ENCODE results near the gene EIF3F. TPM values are rescaled to one million over a fixed set of nuclear protein-coding genes. Genes with fewer than 3 reads are reported as not detected.

Gene EIF3F
- total and polyA plus RNA-seq, 2 of the 8 experiments (the other 6 are each of a cell fraction or from before 2014, with no cell fraction given), result 222 to 388 TPM

GRCh38 chr11:8030526-8031247 lies 43.5 kb downstream of the EIF3F start (continued):
- TF ChIP-seq HDAC6 (IDR thresholded peaks at IDR 0.05; ENCODE audit: low read depth, low read length), result no peak
- no peak for TF ChIP-seq JUND (IDR thresholded peaks at IDR 0.05; ENCODE audit: low read length)
- TF ChIP-seq EGR1 (IDR thresholded peaks at IDR 0.05; ENCODE audit: borderline replicate concordance, low read depth, low read length), result no peak
- TF ChIP-seq HDAC2 (IDR thresholded peaks at IDR 0.05; ENCODE audit: borderline replicate concordance in 1 of 2, low read depth in 2 of 2, low read length in 2 of 2), result no peak
- TF ChIP-seq SP4 (IDR thresholded peaks at IDR 0.05; ENCODE audit: low read length), result no peak
- no peak for TF ChIP-seq SIRT6 (IDR thresholded peaks at IDR 0.05; ENCODE audit: low read length)
- TF ChIP-seq KDM5A (IDR thresholded peaks at IDR 0.05; ENCODE audit: low read length), result no peak
- no peak for TF ChIP-seq YY1 (IDR thresholded peaks at IDR 0.05; ENCODE audit: low read depth, low read length)
- no peak for TF ChIP-seq NANOG (IDR thresholded peaks at IDR 0.05; ENCODE audit: insufficient read depth, low read depth, low read length, poor library complexity, severe bottlenecking)
- TF ChIP-seq SIX5 (IDR thresholded peaks at IDR 0.05; ENCODE audit: low read depth, low read length), result no peak
- TF ChIP-seq POLR2A (IDR thresholded peaks at IDR 0.05; ENCODE audit: control extremely low read depth in 1 of 2, low read depth in 2 of 2, low read length in 2 of 2), result no peak
- no peak for TF ChIP-seq POU5F1 (IDR thresholded peaks at IDR 0.05; ENCODE audit: low read depth, low read length)

Measured in H1 (cell line).